GM13976 (cell line): ENCODE results near the gene UBL4A.

Experiments
- DNase-seq: peaks from one replicate; pipeline ENCODE4 v3.0.0; 2012; ENCODE audit warnings: low spot score
- in situ Hi-C: fragments of 300-500 bp; cut with MboI; formaldehyde crosslinking; loops from one replicate; pipeline ENCODE4 v1.12.0; 2022; ENCODE audit warnings: low sequenced_read_pairs, mixed read lengths, inconsistent platforms; ENCODE audit not compliant: unreplicated experiment
- TF ChIP-seq, protein P1 (sequence below): IDR thresholded peaks from 2 replicates; pipeline ENCODE4 v1.5.1; 2012; ENCODE audit warnings: borderline replicate concordance, mild to moderate bottlenecking; ENCODE audit not compliant: insufficient read depth; ENCODE audit errors: extremely low read depth, missing control alignments, control extremely low read depth

UBL4A gene

DNA sequence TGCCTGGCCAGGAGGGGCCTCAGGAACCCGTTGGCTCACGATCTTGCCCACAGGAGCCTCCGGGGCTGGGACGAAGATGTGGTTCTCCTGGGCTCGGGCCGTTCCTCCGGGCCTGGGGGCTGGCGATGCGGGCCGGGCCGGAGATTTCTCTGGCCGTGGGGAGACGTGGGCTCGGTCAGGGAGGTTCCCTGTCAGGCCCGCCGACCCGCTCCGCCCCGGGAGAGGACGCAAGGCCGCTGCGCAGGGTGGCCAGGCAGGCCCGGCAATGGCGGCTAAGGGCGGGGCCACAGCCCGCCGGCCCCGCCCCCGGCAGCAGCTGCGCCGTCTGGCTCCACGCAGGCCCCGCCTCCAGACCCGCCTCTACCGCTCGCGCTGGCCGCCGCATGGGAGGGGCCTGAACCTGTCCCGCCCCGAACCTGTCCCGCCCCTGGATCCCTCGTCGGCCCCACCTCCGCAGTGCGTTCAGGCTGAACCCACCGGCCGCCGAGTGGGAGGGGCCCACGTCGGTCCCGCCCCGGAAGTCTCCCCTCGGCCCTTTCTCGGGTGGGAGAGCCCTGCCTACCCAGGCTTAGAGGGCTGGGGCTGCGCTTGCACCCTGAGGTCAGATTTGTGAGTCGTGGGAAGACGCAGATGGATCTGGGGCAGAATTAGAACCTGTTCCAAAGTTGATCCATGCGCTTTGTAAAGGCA, 29.7 kb upstream of the UBL4A start, which contains the start of gene FAM3A:
FAM3A (minus strand) TSS at position 267 of the 690 bp plus-strand sequence. CDS start 460 bp downstream, outside the sequence.
- TF ChIP-seq, protein P1, sequence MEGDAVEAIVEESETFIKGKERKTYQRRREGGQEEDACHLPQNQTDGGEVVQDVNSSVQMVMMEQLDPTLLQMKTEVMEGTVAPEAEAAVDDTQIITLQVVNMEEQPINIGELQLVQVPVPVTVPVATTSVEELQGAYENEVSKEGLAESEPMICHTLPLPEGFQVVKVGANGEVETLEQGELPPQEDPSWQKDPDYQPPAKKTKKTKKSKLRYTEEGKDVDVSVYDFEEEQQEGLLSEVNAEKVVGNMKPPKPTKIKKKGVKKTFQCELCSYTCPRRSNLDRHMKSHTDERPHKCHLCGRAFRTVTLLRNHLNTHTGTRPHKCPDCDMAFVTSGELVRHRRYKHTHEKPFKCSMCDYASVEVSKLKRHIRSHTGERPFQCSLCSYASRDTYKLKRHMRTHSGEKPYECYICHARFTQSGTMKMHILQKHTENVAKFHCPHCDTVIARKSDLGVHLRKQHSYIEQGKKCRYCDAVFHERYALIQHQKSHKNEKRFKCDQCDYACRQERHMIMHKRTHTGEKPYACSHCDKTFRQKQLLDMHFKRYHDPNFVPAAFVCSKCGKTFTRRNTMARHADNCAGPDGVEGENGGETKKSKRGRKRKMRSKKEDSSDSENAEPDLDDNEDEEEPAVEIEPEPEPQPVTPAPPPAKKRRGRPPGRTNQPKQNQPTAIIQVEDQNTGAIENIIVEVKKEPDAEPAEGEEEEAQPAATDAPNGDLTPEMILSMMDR, result no peak
- peak; percentile 92 for DNase-seq
- in situ Hi-C loops, result no loop called here

DNA sequence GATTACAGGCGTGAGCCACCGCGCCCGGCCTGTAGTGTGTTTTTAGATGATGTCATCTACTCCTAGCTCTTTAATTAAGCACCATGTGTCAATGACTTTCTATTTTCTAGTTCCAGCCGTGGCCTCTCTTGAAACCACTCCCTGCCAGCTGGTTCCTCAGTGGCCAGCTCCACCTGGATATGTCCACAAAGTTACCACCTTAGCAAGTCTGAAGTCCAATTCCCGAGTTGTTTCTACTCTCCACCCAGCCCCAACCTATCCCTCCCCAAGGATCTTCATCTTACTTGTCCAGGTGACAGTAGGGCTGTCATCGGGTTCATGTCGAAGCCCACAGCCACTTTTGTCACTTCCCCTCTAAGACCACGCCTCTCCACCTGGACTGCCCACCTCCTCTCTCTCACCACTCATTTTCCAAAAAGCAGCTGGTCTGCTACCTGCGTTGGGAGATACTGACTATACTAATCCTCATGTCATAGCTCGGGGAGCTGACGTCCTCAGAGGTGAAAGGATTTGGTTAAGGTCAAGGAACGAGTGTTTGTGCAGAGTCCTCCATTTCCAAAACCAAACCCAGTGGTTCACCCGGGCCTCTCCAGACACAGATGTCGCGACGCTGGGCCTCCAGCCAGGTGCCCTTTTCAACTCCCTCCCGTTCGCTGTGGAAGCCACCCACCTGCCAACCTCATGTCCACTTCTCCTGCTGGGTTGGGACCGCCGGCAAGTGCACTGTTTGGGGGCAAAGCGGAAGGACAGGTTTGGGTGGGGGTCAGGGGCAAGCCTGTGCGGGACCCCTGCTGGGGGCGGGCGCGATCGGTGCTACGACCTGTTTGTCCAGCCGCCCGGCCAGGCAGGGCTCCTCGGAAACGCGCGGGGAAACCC, 28.9 kb upstream of the UBL4A start:
- TF ChIP-seq, protein P1, result no peak
- DNase-seq, result no peak
- in situ Hi-C loops, result no loop called here

DNA sequence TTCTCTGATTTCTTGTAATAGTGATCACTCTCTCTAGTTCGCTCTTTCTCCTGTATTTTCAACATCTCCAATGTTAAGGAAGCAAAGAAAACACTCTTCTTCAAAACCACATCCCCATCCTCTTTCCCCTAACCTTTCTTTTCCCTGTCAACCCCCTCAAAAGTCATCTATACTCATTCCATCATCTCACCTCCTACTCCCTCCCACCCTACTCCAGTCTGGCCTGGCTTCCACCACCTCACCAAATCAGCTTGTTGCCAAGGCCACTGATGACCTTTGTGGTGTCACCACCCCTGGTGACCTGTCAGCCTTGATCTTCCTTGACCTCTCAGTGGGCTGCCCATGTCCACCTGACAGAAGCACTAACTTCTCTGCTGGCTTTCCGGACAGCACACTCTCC, 27.3 kb upstream of the UBL4A start:
- in situ Hi-C loops, result no loop called here
- TF ChIP-seq, protein P1, result no peak
- DNase-seq, result no peak

DNA sequence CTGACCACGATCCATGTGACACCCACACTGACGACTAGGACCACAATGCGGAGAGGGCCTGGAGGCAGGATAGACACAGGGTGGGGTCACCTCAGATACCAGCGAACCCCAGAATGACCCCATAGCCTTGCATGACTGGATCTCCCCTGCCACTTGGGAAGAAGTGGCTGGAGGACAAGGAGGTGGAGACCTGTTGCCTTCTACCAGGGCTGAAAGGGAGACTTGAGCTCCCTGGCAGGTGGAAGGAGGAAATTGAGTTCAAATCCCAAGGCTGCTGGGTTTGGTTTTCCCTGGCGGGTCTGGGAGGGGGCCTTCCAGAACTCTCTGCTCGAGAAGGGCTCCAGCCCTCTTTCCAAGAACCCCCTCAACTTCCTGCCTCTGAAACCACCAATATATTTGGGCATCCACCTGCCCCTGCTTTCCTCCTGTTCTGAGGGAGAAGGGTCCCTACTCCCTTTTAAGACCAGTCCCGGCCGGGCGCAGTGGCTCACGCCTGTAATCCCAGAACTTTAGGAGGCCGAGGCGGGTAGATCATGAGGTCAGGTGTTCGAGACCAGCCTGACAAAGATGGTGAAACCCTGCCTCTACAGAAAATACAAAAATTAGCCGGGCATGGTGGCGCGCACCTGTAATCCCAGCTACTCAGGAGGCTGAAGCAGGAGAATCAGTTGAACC, 26.6 kb upstream of the UBL4A start:
- in situ Hi-C loops, result no loop called here
- TF ChIP-seq, protein P1, result no peak
- no peak for DNase-seq

DNA sequence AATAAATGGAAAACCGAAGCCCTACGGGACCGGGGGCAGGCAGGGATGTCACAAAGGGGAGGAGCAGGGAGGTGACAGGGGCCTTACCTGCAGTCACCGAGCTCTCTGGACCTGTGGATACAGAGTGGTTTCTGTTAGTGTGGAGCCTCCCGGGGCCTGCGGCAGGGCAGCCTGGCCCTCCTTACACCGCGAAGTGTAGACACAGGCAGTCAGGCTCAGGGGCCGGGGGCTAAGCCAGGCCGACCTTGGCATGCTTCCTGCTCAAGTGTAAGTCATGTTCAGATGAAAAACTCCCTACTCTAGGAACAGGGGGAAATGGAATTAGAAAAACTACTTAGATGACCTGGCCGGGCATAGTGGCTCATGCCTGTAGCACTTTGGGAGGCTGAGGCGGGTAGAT, 25.3 kb upstream of the UBL4A start:
- TF ChIP-seq, protein P1, result no peak
- DNase-seq, result no peak
- in situ Hi-C loops, result no loop called here

DNA sequence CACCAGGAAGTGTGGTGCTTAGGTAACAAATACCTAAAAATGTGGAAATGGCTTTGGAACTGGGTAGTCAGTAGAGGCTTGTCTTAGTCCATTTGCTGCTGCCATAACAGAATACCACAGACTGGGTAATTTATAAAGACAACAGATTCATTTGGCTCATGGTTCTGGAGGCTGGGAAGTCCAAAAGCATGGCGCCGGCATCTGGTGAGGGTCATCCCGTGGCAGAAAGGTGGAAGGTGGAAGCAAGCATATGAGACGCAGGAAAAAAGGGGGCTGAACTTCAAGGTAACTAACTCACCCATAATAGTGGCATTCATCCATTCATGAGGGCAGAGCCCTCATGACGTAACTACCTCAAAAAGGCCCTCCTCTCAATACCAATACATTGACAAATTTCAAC, 23.0 kb upstream of the UBL4A start:
- TF ChIP-seq, protein P1, result no peak
- in situ Hi-C loops, result no loop called here
- no peak for DNase-seq
